Lower leg skin (tissue), 4 donors: Measurements from ENCODE around the gene FUBP1. TPM values are rescaled to one million over a fixed set of nuclear protein-coding genes. Genes with fewer than 3 reads are reported as not detected.

Experiments
- DNase-seq, 2 donors: peaks; one replicate each; pipeline ENCODE4 v3.0.0-alpha.2; 2019; ENCODE audit warnings: low spot score in 2 of 2
- H3K4me3 ChIP-seq: fragments of 200-600 bp; sonication (generic); 2 replicates; pipeline ENCODE4 v1.5.1; 2017; ENCODE audit warnings: mild to moderate bottlenecking, low read depth; ENCODE audit not compliant: poor library complexity, severe bottlenecking
- CTCF ChIP-seq, 3 donors: fragments of 450-650 bp; IDR thresholded peaks; one replicate each; pipeline ENCODE4 v1.5.1; 2016; ENCODE audit warnings: antibody characterized with exemption in 3 of 3, mild to moderate bottlenecking in 3 of 3, moderate library complexity in 2 of 3
- POLR2A ChIP-seq, 2 donors: fragments of 450-650 bp; IDR thresholded peaks; one replicate each; pipeline ENCODE4 v1.6.1; 2016 to 2017; ENCODE audit warnings: antibody characterized with exemption in 2 of 2, mild to moderate bottlenecking in 1 of 2, moderate library complexity in 1 of 2
- WGBS, 2 donors: methylation state at CpG; one replicate each; pipeline ENCODE4 v1.1.5; 2018; 5-methylcytosine and 5-hydroxymethylcytosine counted together
- intact Hi-C: fragments of 100-400 bp; cut with DNase I; formaldehyde crosslinking; loops from one replicate; pipeline ENCODE4 v1.15.0; 2023; ENCODE audit warnings: low total_unique reads
- total RNA-seq, 4 donors: library from RNA; depleted of rRNA; stranded (reverse); fragments of >200 nt; gene quantifications; one replicate each; pipeline ENCODE4 v1.1.0, GENCODE V29; 2016

FUBP1 gene
- total RNA-seq, 4 donors from 2014 or later = 48.7 to 105 (median 58.9) TPM

- no peak for DNase-seq
- TF ChIP-seq POLR2A (IDR thresholded peaks at IDR 0.05) (no peak), CTCF (IDR thresholded peaks at IDR 0.05) (no peak)
- WGBS, 2 donors = 37 to 41% methylated on average over 2 of the region's 2 CpGs
- no peak overlapping the region for H3K4me3 ChIP-seq
- intact Hi-C loops = loop anchor here (10.0 kb wide), 1 partner anchor 139 kb away; no protein-coding TSS in a partner anchor
These were observed 3.0 kb downstream of the FUBP1 start for GRCh38 chr1:77975907-77976306.

- TF ChIP-seq CTCF (IDR thresholded peaks at IDR 0.05) (no peak), POLR2A (IDR thresholded peaks at IDR 0.05) (no peak)
- intact Hi-C loops = loop anchor here (10.0 kb wide), 1 partner anchor 139 kb away; no protein-coding TSS in a partner anchor
- no peak overlapping the region for H3K4me3 ChIP-seq
- WGBS, 2 donors = 18% methylated on average over 4 of the region's 4 CpGs
- no peak for DNase-seq
These were observed 3.5 kb downstream of the FUBP1 start for GRCh38 chr1:77975386-77975785.

GRCh38 chr1:77972080-77972479 lies 6.8 kb downstream of the FUBP1 start:
- 92 to 93% methylated on average over 3 of the region's 3 CpGs for WGBS, 2 donors
- intact Hi-C loops = loop anchor here (10.0 kb wide), 1 partner anchor 143 kb away; no protein-coding TSS in a partner anchor
- H3K4me3 ChIP-seq = no peak overlapping the region
- no peak for TF ChIP-seq POLR2A (IDR thresholded peaks at IDR 0.05)
- TF ChIP-seq CTCF (IDR thresholded peaks at IDR 0.05) = no peak
- DNase-seq = no peak

- no peak for DNase-seq
- intact Hi-C loops = loop anchor here (10.0 kb wide), 1 partner anchor 145 kb away; no protein-coding TSS in a partner anchor
These were observed 8.7 kb downstream of the FUBP1 start for GRCh38 chr1:77970192-77970591.

GRCh38 chr1:77966291-77966690 lies 12.6 kb downstream of the FUBP1 start:
- no peak overlapping the region for H3K4me3 ChIP-seq
- no peak for TF ChIP-seq POLR2A (IDR thresholded peaks at IDR 0.05)
- TF ChIP-seq CTCF (IDR thresholded peaks at IDR 0.05) = no peak
- no peak for DNase-seq
- intact Hi-C loops = no loop called here
- 67 to 71% methylated on average over 3 of the region's 3 CpGs for WGBS, 2 donors

More at GRCh38 chr1:77970192-77970591, 8.7 kb downstream of the FUBP1 start:
- WGBS, 2 donors = 49 to 67% methylated on average over 1 of the region's 1 CpG
- no peak for TF ChIP-seq CTCF (IDR thresholded peaks at IDR 0.05)
- no peak overlapping the region for H3K4me3 ChIP-seq

GRCh38 chr1:77961392-77961791 lies 17.5 kb downstream of the FUBP1 start:
- H3K4me3 ChIP-seq = no peak overlapping the region
- DNase-seq = no peak
- 93 to 96% methylated on average over 2 of the region's 2 CpGs for WGBS, 2 donors
- TF ChIP-seq POLR2A (IDR thresholded peaks at IDR 0.05) (no peak), CTCF (IDR thresholded peaks at IDR 0.05) (no peak)
- intact Hi-C loops = no loop called here
